Ascending aorta (tissue), 2 donors: ENCODE measurements around the gene CPED1. TPM values are rescaled to one million over a fixed set of nuclear protein-coding genes. Genes with fewer than 3 reads are reported as not detected.

ENCODE experiments used
- DNase-seq, 2 donors: peaks; one replicate each; pipeline ENCODE4 v3.0.0-alpha.2; 2019; ENCODE audit warnings: low spot score in 2 of 2
- H3K27ac ChIP-seq, 2 donors: fragments of 200-600 bp; sonication (generic); one replicate each; pipeline ENCODE4 v1.5.1; 2016 to 2017; ENCODE audit warnings: mild to moderate bottlenecking in 1 of 2
- H3K27me3 ChIP-seq: fragments of 200-600 bp; sonication (generic); one replicate; pipeline ENCODE4 v1.5.1; 2017
- H3K36me3 ChIP-seq, 2 donors: fragments of 200-600 bp; sonication (generic); one replicate each; pipeline ENCODE4 v1.5.1; 2016
- H3K4me1 ChIP-seq, 2 donors: fragments of 200-600 bp; sonication (generic); one replicate each; pipeline ENCODE4 v1.5.1; 2016 to 2017; ENCODE audit warnings: mild to moderate bottlenecking in 1 of 2
- H3K4me3 ChIP-seq, 2 donors: fragments of 200-600 bp; sonication (generic); one replicate each; pipeline ENCODE4 v1.5.1; 2016 to 2017; ENCODE audit warnings: mild to moderate bottlenecking in 1 of 2
- H3K9me3 ChIP-seq, 2 donors: fragments of 200-600 bp; sonication (generic); one replicate each; pipeline ENCODE4 v1.5.1; 2016
- intact Hi-C: fragments of 100-400 bp; cut with DNase I; formaldehyde crosslinking; loops from one replicate; pipeline ENCODE4 v1.15.1; 2023
- total RNA-seq: library from RNA; depleted of rRNA; stranded (reverse); fragments of >200 nt; gene quantifications from one replicate; pipeline ENCODE4 v1.1.0, GENCODE V29; 2016
- TF ChIP-seq, protein P1 (sequence below), 3 experiments: fragments of 200-600 bp in 2 of 3; fragments of 450-650 bp in 1 of 3; sonication (generic) in 2 of 3; IDR thresholded peaks; one replicate each; pipeline ENCODE4 v1.5.1; 2016 to 2019; ENCODE audit warnings: antibody characterized with exemption in 3 of 3, mild to moderate bottlenecking in 1 of 3, moderate library complexity in 1 of 3

CPED1 gene
- total RNA-seq, 1 donor from 2014 or later: 69.5 TPM

DNA sequence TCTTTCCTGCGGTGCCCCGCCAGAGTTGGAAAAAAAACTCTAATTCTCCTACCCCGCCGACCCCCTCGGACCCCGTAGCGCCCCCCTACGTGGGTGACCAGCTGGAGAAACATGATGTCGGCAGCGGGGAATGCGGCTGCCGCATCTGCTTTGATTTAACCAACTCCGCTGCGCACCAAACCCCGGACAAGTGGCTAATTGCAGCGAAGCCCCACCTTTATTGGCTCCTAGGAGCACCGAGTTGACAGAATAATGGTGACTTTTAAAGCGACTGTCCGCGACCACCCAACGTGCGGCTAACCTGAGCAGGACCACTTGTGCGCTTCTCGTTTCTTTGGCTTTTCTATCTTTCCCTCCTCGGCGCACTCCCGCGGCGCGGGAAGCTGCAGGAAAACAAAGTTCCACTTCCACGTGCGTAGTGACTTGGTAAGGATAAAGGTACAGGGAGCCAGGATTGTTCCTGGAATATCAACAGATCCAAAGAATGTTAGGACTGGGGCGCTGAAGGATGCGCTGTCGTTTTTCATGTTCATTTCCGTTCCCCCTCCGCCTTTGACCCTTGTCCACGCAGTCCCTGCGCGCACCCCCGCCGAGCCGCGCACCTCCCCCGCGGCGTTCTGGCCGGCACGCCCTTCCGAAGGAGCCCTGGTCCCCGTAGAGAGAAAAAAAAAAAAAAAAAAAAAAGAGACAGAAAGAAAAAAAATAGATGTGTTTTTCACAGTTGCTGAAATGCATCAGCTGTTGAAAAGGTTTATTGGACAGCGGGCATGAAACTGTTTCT, 341.7 kb downstream of the CPED1 start:
- peak overlapping the region; percentile 15 to 55 for H3K4me3 ChIP-seq
- H3K9me3 ChIP-seq: no peaks in the 10 kb centered on the region
- TF ChIP-seq, protein P1, sequence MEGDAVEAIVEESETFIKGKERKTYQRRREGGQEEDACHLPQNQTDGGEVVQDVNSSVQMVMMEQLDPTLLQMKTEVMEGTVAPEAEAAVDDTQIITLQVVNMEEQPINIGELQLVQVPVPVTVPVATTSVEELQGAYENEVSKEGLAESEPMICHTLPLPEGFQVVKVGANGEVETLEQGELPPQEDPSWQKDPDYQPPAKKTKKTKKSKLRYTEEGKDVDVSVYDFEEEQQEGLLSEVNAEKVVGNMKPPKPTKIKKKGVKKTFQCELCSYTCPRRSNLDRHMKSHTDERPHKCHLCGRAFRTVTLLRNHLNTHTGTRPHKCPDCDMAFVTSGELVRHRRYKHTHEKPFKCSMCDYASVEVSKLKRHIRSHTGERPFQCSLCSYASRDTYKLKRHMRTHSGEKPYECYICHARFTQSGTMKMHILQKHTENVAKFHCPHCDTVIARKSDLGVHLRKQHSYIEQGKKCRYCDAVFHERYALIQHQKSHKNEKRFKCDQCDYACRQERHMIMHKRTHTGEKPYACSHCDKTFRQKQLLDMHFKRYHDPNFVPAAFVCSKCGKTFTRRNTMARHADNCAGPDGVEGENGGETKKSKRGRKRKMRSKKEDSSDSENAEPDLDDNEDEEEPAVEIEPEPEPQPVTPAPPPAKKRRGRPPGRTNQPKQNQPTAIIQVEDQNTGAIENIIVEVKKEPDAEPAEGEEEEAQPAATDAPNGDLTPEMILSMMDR (IDR thresholded peaks at IDR 0.05): no peak
- H3K27me3 ChIP-seq: peaks cover 28% of the 10 kb centered on the region
- H3K27ac ChIP-seq: no peak overlapping the region
- H3K4me1 ChIP-seq: peaks cover 8 to 14% of the 10 kb centered on the region in 2 donors
- DNase-seq: no peak
- intact Hi-C loops: no loop called here
- H3K36me3 ChIP-seq: no peaks in the 10 kb centered on the region

DNA sequence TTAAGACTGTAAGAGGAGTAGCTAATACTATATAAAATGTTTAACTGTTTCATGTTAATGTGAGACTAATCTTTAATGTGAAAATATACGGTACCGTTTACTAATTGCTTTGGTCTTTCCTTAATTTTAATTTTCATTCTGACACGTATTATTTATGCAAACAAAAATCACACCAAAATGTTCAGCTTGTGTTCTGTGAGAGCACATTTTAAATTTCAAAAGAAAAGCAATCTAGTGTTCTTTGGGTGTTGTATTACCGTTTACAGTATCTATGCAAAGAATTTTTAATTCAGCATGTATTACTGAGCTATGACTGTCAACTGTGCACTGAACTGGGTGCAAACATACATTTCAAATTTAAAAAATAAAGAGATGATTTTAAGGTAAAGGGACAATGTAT, 342.5 kb downstream of the CPED1 start:
- intact Hi-C loops: no loop called here
- H3K9me3 ChIP-seq: no peaks in the 10 kb centered on the region
- no peak for DNase-seq
- TF ChIP-seq, protein P1 (IDR thresholded peaks at IDR 0.05): no peak
- peaks cover 28% of the 10 kb centered on the region for H3K27me3 ChIP-seq
- no peak overlapping the region for H3K27ac ChIP-seq
- peak overlapping the region in 1 of 2 donors; percentile 55 for H3K4me3 ChIP-seq
- H3K4me1 ChIP-seq: peaks cover 8 to 14% of the 10 kb centered on the region in 2 donors
- H3K36me3 ChIP-seq: no peaks in the 10 kb centered on the region

DNA sequence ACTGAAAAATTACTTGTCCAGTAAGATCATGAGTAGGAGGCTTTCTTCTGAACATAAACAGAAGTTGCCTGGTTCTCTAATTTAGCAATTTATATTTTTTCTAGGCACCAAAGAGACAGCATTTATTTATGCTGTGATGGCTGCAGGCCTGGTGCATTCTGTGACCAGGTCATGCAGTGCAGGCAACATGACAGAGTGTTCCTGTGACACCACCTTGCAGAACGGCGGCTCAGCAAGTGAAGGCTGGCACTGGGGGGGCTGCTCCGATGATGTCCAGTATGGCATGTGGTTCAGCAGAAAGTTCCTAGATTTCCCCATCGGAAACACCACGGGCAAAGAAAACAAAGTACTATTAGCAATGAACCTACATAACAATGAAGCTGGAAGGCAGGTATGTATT, 343.1 kb downstream of the CPED1 start:
- no peak overlapping the region for H3K27ac ChIP-seq
- TF ChIP-seq, protein P1 (IDR thresholded peaks at IDR 0.05): no peak
- intact Hi-C loops: no loop called here
- no peaks in the 10 kb centered on the region for H3K9me3 ChIP-seq
- no peak overlapping the region for H3K4me3 ChIP-seq
- peaks cover 8 to 14% of the 10 kb centered on the region in 2 donors for H3K4me1 ChIP-seq
- no peak for DNase-seq
- H3K36me3 ChIP-seq: no peaks in the 10 kb centered on the region
- peaks cover 28% of the 10 kb centered on the region for H3K27me3 ChIP-seq

DNA sequence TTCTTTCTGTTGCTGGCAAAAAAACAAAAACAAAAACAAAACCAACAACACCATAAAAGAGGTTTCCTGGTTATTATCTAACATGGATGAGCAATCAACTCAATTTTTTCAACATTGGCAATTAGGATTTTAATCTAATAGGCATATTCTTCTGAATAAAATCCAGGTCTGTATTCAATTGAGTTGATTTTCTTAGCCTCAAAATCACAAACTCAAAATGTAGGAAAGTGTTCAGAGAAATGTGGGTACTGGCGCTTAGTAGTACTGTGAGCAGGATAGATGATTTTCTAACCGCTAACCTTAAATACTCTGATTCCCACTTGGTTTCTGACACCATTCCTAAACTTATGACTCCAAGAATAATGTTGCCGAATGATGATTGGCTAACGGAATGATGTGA, 345.9 kb downstream of the CPED1 start:
- Histone ChIP-seq H3K4me3 (no peak overlapping the region), H3K27ac (no peak overlapping the region), H3K9me3 (no peaks in the 10 kb centered on the region), H3K36me3 (no peaks in the 10 kb centered on the region), H3K27me3 (peaks cover 23% of the 10 kb centered on the region), H3K4me1 (peaks cover 7 to 13% of the 10 kb centered on the region in 2 donors)
- DNase-seq: no peak
- intact Hi-C loops: no loop called here
- TF ChIP-seq, protein P1 (IDR thresholded peaks at IDR 0.05): no peak

DNA sequence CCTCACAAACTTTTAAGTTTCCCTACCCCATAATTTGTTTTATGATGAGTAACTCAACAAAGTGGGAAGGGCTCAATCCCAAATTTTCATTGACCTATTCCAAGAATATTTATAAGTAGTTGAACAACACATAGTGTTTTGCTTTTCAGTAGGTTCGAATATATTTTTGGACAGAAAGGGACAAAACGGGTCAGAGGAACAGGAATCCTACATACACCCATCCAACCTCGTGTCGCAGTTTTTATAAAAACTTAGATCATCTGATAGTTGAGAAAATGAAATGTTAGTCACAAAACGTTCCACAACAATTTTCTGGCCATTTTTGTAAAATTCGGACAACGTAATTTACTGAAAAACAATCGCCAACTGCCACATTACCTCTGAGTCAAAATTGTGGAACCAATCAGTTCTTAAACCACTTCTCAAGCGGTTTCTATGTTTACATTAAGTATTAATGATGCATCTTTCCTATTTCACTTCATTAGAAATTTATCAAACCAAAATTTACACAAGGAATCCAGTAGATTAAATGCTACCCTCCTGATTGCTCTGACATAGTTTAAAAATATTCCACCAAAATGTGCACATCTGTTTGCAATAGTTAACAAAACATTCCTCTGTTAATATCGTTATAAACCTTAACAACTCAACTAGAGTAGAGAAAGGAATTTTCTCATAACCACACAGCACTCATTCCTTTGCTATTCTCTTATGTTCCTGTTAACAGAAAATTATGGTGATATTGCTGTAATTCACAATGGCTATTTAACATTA, 346.6 kb downstream of the CPED1 start:
- Histone ChIP-seq H3K27ac (no peak overlapping the region), H3K36me3 (no peaks in the 10 kb centered on the region), H3K4me3 (no peak overlapping the region), H3K27me3 (peaks cover 16% of the 10 kb centered on the region), H3K9me3 (no peaks in the 10 kb centered on the region), H3K4me1 (peaks cover under 1 to 6% of the 10 kb centered on the region in 2 donors)
- DNase-seq: no peak
- intact Hi-C loops: no loop called here
- TF ChIP-seq, protein P1 (IDR thresholded peaks at IDR 0.05): no peak
